MM.1S (cell line): ENCODE results near the gene SPTLC3.
A peak's percentile ranks its signal among the peaks of the same experiment; 100 is the strongest.

Experiments used
- DNase-seq: peaks from one replicate; pipeline ENCODE4 v3.0.0-alpha.2; 2015
- H2AFZ ChIP-seq: fragments of 300-600 bp; sonication (generic); 2 replicates; pipeline ENCODE4 v1.6.0; 2016; ENCODE audit warnings: antibody characterized with exemption, low read length
- H3F3A ChIP-seq: fragments of 300-600 bp; sonication (generic); 2 replicates; pipeline ENCODE4 v1.6.1; 2016; ENCODE audit warnings: mild to moderate bottlenecking, antibody characterized with exemption, low read length, moderate library complexity, mixed read lengths; ENCODE audit not compliant: insufficient read depth
- H3K27ac ChIP-seq: fragments of 300-600 bp; sonication (generic); 2 replicates; pipeline ENCODE4 v1.5.1; 2016; ENCODE audit warnings: mild to moderate bottlenecking, low read length
- H3K27me3 ChIP-seq: fragments of 300-600 bp; sonication (generic); replicated peaks from 2 replicates; pipeline ENCODE4 v1.6.0; 2016; ENCODE audit warnings: low read length; ENCODE audit not compliant: insufficient read depth
- H3K36me3 ChIP-seq: fragments of 300-600 bp; sonication (generic); replicated peaks from 2 replicates; pipeline ENCODE4 v1.6.1; 2016; ENCODE audit warnings: mild to moderate bottlenecking, low read length, mixed read lengths; ENCODE audit not compliant: insufficient read depth
- H3K4me1 ChIP-seq: fragments of 300-600 bp; sonication (generic); 2 replicates; pipeline ENCODE4 v1.6.1; 2016; ENCODE audit warnings: low read length, mixed read lengths
- H3K4me2 ChIP-seq: fragments of 300-600 bp; sonication (generic); 2 replicates; pipeline ENCODE4 v1.6.0; 2016; ENCODE audit warnings: low read depth, low read length
- H3K4me3 ChIP-seq: fragments of 300-600 bp; sonication (generic); 2 replicates; pipeline ENCODE4 v1.5.1; 2016; ENCODE audit warnings: low read length, mixed read lengths
- H3K79me2 ChIP-seq: fragments of 300-600 bp; sonication (generic); 2 replicates; pipeline ENCODE4 v1.6.1; 2016; ENCODE audit warnings: mixed run types, low read length, mixed read lengths
- H3K9ac ChIP-seq: fragments of 300-600 bp; sonication (generic); 2 replicates; pipeline ENCODE4 v1.6.1; 2016; ENCODE audit warnings: low read length, mixed read lengths
- H3K9me2 ChIP-seq: fragments of 300-600 bp; sonication (generic); replicated peaks from 2 replicates; pipeline ENCODE4 v1.6.1; 2016; ENCODE audit warnings: mild to moderate bottlenecking, low read length, mixed read lengths; ENCODE audit not compliant: insufficient read depth
- H3K9me3 ChIP-seq: fragments of 300-600 bp; sonication (generic); replicated peaks from 2 replicates; pipeline ENCODE4 v1.6.1; 2016; ENCODE audit warnings: mild to moderate bottlenecking, low read length, mixed read lengths; ENCODE audit not compliant: insufficient read depth
- H4K20me1 ChIP-seq: fragments of 300-600 bp; sonication (generic); 2 replicates; pipeline ENCODE4 v1.6.1; 2016; ENCODE audit warnings: mild to moderate bottlenecking, low read length, moderate library complexity, mixed read lengths; ENCODE audit not compliant: insufficient read depth
- EZH2 ChIP-seq: fragments of 300-600 bp; sonication (generic); optimal IDR thresholded peaks from 2 replicates; pipeline ENCODE3; 2017; ENCODE audit warnings: low read depth, mild to moderate bottlenecking, antibody characterized with exemption, low read length, mixed read lengths
- EZH2phosphoT487 ChIP-seq: fragments of 300-600 bp; sonication (generic); IDR thresholded peaks from 2 replicates; pipeline ENCODE4 v1.6.1; 2018; ENCODE audit warnings: antibody characterized with exemption, low read length
- TF ChIP-seq, protein P1 (sequence below): fragments of 300-600 bp; sonication (generic); IDR thresholded peaks from 2 replicates; pipeline ENCODE4 v1.5.1; 2016; ENCODE audit warnings: antibody characterized with exemption, low read length, mixed read lengths

The SPTLC3 gene

DNA sequence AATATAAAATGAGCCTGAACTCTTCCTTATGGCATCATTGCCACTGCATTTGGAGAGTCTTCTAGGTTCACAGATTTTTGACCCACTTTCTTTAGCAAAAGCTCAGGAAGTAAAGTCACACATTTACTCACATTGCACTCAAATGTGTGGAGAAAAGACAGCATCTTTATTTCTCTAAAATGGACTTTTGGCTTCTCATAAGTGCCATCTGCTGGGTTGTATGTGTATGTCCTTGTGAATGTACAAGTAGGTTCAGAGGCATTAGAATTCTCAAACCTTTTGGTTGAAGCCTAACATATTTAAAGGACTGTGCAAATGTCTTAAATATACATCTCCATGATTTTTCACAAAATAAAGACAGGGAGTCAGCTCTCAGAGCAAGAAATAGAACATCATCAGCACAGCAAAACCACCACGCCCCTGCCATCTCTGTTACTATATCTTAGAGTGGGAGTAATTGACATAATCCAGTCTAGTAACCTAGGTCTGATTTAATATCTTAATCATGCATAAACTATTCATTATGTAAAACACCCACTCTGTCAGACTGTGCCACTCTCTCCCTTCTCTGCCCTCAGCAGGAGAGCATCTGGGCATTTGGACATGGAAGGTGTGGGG lies 42.2 kb upstream of the SPTLC3 start:
- no peaks in the 10 kb centered on the region for H3K4me1 ChIP-seq
- DNase-seq: peak; percentile 37
- H3F3A ChIP-seq: no peaks in the 10 kb centered on the region
- no peaks in the 10 kb centered on the region for H3K9me2 ChIP-seq
- H4K20me1 ChIP-seq: no peaks in the 10 kb centered on the region
- H3K9ac ChIP-seq: no peak overlapping the region
- H3K36me3 ChIP-seq: no peaks in the 10 kb centered on the region
- no peaks in the 10 kb centered on the region for H3K9me3 ChIP-seq
- H2AFZ ChIP-seq: no peak overlapping the region
- no peak overlapping the region for H3K27ac ChIP-seq
- TF ChIP-seq, protein P1, sequence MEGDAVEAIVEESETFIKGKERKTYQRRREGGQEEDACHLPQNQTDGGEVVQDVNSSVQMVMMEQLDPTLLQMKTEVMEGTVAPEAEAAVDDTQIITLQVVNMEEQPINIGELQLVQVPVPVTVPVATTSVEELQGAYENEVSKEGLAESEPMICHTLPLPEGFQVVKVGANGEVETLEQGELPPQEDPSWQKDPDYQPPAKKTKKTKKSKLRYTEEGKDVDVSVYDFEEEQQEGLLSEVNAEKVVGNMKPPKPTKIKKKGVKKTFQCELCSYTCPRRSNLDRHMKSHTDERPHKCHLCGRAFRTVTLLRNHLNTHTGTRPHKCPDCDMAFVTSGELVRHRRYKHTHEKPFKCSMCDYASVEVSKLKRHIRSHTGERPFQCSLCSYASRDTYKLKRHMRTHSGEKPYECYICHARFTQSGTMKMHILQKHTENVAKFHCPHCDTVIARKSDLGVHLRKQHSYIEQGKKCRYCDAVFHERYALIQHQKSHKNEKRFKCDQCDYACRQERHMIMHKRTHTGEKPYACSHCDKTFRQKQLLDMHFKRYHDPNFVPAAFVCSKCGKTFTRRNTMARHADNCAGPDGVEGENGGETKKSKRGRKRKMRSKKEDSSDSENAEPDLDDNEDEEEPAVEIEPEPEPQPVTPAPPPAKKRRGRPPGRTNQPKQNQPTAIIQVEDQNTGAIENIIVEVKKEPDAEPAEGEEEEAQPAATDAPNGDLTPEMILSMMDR: peak; percentile 32
- TF ChIP-seq EZH2phosphoT487: no peak
- no peaks in the 10 kb centered on the region for H3K79me2 ChIP-seq
- no peak overlapping the region for H3K4me2 ChIP-seq
- no peaks in the 10 kb centered on the region for H3K27me3 ChIP-seq
- no peak overlapping the region for H3K4me3 ChIP-seq

DNA sequence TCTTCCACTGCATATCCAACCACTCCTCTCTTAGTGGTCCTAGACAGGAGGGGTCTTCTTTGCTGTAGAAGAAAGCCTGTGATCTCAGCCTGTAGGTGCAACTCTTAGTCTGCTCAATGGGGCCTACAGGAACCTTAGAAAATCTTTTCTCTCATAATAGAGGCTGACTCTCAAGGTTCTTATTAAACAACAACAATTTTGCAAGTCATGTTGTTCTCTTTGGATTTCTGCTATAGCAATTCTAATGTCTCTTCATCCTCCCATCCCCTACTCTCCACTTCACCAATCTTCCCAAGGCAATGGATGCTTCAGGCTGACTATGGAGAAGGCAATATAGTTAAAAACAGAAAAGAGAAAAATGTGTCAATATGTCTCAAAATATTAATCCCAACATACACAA lies 40.8 kb upstream of the SPTLC3 start:
- DNase-seq: no peak
- Histone ChIP-seq H3K27me3 (no peaks in the 10 kb centered on the region), H3K9me3 (no peaks in the 10 kb centered on the region), H2AFZ (no peak overlapping the region), H3K27ac (no peak overlapping the region), H3F3A (no peaks in the 10 kb centered on the region), H3K9me2 (no peaks in the 10 kb centered on the region), H3K4me3 (no peak overlapping the region), H3K36me3 (no peaks in the 10 kb centered on the region), H3K4me2 (no peak overlapping the region), H3K9ac (no peak overlapping the region), H3K4me1 (no peaks in the 10 kb centered on the region), H3K79me2 (no peaks in the 10 kb centered on the region), H4K20me1 (no peaks in the 10 kb centered on the region)
- TF ChIP-seq EZH2phosphoT487: no peak
- TF ChIP-seq EZH2: no peak
- TF ChIP-seq, protein P1: no peak

DNA sequence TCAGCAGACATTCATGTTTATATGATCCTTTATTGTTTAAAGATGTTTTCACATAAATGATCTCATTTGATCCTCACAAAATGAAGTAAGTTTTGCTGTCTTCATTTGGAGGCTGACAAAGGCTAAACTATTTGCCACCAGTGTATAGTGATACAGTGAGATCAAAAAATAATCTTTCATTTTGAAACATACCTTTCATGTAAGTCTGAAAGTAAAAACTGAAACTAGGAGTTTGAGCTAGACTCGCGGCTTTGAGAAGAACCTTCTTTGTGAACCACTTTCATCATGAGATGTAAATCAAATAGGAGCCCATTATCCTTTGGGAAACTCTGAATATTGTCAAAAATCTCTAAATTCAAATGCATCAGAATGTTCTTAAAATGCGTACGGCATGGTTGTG lies 40.3 kb upstream of the SPTLC3 start:
- H4K20me1 ChIP-seq: no peaks in the 10 kb centered on the region
- no peak overlapping the region for H2AFZ ChIP-seq
- H3K4me1 ChIP-seq: no peaks in the 10 kb centered on the region
- H3K9ac ChIP-seq: no peak overlapping the region
- H3K79me2 ChIP-seq: no peaks in the 10 kb centered on the region
- H3K4me2 ChIP-seq: no peak overlapping the region; the same call in 1 of the 2 replicates
- H3K9me2 ChIP-seq: no peaks in the 10 kb centered on the region
- H3K36me3 ChIP-seq: no peaks in the 10 kb centered on the region
- no peaks in the 10 kb centered on the region for H3K9me3 ChIP-seq
- no peak overlapping the region for H3K4me3 ChIP-seq
- no peaks in the 10 kb centered on the region for H3F3A ChIP-seq
- TF ChIP-seq, protein P1: no peak
- TF ChIP-seq EZH2phosphoT487 (no peak), EZH2 (no peak)
- H3K27me3 ChIP-seq: no peaks in the 10 kb centered on the region
- peak; percentile 55 for DNase-seq
- no peak overlapping the region for H3K27ac ChIP-seq
